ENCODE measurements around the gene ATP6V0A4. TPM values are rescaled to one million over a fixed set of nuclear protein-coding genes. Genes with fewer than 3 reads are reported as not detected.
A peak's percentile ranks its signal among the peaks of the same experiment; 100 is the strongest.
"Not testable (repeated sequence)": the region's sequence is repeated elsewhere in the genome, so short reads cannot be mapped to it uniquely, and the experiment has no call there.

ATP6V0A4 gene
- polyA plus RNA-seq, 6 donors from 2014 or later, result not detected

- not testable (repeated sequence) for H3K27ac Mint-ChIP-seq; H3K4me1 Mint-ChIP-seq; H3K9me3 Mint-ChIP-seq; H3K36me3 Mint-ChIP-seq; DNase-seq; ATAC-seq (ENCODE audit: low read depth in 2 of 2); H3K4me3 Mint-ChIP-seq
- H3K27me3 Mint-ChIP-seq, result peaks cover 10 to 20% (median 15%) of the 10 kb centered on the region in 3 donors
These were observed 950 bp downstream of the ATP6V0A4 start for GRCh38 chr7:138797046-138797445.

DNA sequence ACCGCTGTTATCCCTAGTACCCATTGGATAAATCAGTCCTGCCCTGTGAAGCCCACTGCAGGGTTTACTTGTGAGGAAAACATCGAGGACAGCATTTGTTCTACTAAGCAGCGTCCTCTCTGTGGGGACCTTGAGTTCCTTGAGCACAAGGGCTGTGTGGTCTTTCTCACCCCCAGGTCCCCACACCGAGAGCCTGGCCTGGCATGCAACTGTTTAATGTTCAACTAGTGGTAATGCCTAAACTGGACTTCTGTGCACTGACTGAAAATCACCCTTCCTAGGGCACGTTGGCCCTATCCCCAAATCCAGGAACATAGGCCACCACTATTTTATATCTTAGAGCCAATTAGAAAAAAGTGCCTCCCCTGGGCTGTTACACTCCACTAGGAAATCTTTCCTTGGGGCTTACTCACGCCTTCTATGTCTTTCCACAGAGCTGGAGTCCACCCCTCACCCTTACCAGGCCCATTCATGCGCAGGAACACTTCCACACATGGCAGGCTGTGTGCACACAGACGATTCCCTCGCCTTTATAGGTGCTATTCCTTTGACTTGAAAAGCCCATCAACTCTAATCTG lies 1.9 kb downstream of the ATP6V0A4 start:
- no peak overlapping the region for H3K27ac Mint-ChIP-seq
- DNase-seq, result no peak
- no peak overlapping the region for H3K4me3 Mint-ChIP-seq
- H3K27me3 Mint-ChIP-seq, result peaks cover 11 to 20% (median 15%) of the 10 kb centered on the region in 3 donors
- no peaks in the 10 kb centered on the region for H3K36me3 Mint-ChIP-seq
- H3K9me3 Mint-ChIP-seq, result peaks cover 0 to 10% (median 2%) of the 10 kb centered on the region in 7 donors
- ATAC-seq (ENCODE audit: low read depth in 2 of 2), result no peak
- H3K4me1 Mint-ChIP-seq, result peaks cover 0 to 4% (median 0%) of the 10 kb centered on the region in 3 donors

DNA sequence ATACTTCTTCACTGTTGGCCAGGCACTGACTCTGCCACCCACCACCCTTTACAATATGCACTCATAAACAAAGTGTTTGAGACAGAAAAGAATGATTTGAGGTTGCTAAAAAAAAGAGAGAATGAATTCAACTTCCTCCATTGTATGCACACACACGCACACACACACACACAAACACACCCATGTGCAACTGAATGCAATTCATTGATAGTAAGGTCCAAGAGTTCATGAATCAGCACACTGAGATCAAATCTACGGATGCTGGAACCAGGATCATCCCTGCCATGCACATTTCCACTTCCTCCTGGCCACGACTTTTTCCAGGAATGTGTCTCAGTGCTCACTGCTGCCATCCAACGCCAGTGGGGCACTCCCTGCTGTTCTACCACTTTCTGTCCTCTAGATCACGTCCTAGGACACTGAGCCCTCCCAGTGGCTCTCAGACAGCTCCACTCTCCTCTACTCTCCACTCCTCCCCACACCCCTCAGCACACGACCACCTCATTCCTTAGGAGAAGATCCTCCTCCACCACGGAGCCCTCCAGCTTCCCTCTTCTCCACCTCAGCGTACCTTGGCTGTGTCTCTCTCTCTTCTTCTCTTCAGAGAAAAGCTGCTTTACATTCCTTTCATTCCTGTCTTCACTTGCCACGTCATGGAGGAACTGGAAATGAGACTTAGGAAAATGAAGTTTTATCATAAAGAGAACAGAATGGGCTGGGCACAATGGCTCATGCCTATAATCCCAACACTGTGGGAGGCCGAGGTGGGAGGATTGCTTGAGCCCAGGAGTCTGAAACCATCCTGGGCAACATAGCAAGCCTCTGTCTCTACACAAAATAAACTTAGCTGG lies 12.2 kb downstream of the ATP6V0A4 start:
- H3K9me3 Mint-ChIP-seq, result peaks cover 7 to 44% (median 21%) of the 10 kb centered on the region in 7 donors
- peak overlapping the region in 1 of 6 donors; percentile 76 for H3K27ac Mint-ChIP-seq
- no peak overlapping the region for H3K4me3 Mint-ChIP-seq
- DNase-seq, result no peak
- H3K4me1 Mint-ChIP-seq, result peaks cover 0 to 4% (median 0%) of the 10 kb centered on the region in 3 donors
- H3K36me3 Mint-ChIP-seq, result peaks cover 0 to 9% of the 10 kb centered on the region in 2 donors
- H3K27me3 Mint-ChIP-seq, result peaks cover 0 to 20% (median 6%) of the 10 kb centered on the region in 3 donors
- no peak for ATAC-seq (ENCODE audit: low read depth in 2 of 2)

DNA sequence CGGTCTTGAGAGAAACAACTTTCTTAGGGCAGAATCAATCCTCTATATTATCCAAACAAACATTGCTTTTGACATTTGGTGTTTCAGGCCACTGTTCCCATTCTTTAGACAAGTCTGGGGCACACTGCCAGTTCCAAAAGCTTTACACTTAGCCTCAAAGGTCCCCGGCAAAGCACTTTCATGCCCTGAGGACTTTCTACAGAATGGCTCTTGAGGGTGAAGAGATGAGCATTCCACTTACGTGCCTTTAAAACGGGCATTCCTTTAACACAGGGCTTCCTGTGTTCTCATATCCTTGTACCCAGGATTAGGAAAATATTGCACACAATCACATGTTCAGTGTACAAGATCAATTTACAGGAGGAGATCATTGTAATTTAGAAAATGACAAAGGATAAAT lies 13.3 kb downstream of the ATP6V0A4 start:
- peaks cover 0 to 4% (median 0%) of the 10 kb centered on the region in 3 donors for H3K4me1 Mint-ChIP-seq
- DNase-seq (no peak), ATAC-seq (ENCODE audit: low read depth in 2 of 2) (no peak)
- H3K36me3 Mint-ChIP-seq, result peaks cover 0 to 9% of the 10 kb centered on the region in 2 donors
- no peak overlapping the region for H3K27ac Mint-ChIP-seq
- no peak overlapping the region for H3K4me3 Mint-ChIP-seq
- peaks cover 7 to 40% (median 21%) of the 10 kb centered on the region in 7 donors for H3K9me3 Mint-ChIP-seq
- H3K27me3 Mint-ChIP-seq, result peaks cover 0 to 20% (median 6%) of the 10 kb centered on the region in 3 donors

GRCh38 chr7:138781004-138781403 lies 17.0 kb downstream of the ATP6V0A4 start:
- H3K27me3 Mint-ChIP-seq, result peaks cover 0 to 16% (median 3%) of the 10 kb centered on the region in 3 donors
- ATAC-seq (ENCODE audit: low read depth in 2 of 2) (no peak), DNase-seq (no peak)
- peaks cover 0 to 9% of the 10 kb centered on the region in 2 donors for H3K36me3 Mint-ChIP-seq
- H3K4me1 Mint-ChIP-seq, result peaks cover 0 to 2% (median 0%) of the 10 kb centered on the region in 3 donors
- no peak overlapping the region for H3K4me3 Mint-ChIP-seq
- H3K9me3 Mint-ChIP-seq, result peaks cover 4 to 19% (median 10%) of the 10 kb centered on the region in 7 donors
- H3K27ac Mint-ChIP-seq, result peak overlapping the region in 1 of 6 donors; percentile 87

DNA sequence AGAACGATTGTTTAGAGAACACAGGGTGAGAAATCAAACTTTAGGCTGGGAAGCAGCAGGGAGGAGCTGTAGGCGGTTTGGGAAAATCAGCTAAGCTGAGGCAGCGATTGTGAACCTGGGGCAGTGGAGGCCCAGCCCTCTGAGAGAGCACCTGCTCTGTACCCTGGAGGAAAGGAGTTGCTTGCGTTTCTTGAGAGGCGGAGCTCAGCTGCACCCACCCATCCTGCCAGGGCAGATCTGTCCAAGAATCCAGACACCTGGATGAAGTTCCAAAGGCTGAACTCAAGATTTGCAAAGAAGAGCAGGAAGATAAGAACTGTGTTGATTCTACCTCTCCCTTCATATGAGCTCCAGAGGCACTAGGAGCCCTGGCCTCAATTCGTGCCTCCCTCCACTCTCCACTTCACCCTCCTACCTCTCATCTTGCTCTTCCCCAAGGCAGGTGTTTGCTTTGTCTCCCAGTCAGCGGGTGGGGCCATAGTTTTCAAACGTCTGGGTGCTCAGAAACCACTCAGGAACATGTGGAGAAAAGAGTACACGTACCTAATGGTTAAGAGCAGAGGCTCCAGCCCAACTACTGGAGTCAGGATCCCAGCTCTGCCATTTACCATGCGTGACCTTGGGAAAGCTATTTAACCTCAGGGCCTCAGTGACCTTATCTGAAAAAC lies 21.7 kb downstream of the ATP6V0A4 start:
- no peak for DNase-seq
- Mint-ChIP-seq H3K27me3 (peaks cover 0 to 12% (median 9%) of the 10 kb centered on the region in 3 donors), H3K9me3 (peaks cover 0 to 5% (median under 1%) of the 10 kb centered on the region in 7 donors), H3K4me1 (no peaks in the 10 kb centered on the region), H3K4me3 (no peak overlapping the region), H3K36me3 (no peaks in the 10 kb centered on the region), H3K27ac (no peak overlapping the region)
- no peak for ATAC-seq (ENCODE audit: low read depth in 2 of 2)

DNA sequence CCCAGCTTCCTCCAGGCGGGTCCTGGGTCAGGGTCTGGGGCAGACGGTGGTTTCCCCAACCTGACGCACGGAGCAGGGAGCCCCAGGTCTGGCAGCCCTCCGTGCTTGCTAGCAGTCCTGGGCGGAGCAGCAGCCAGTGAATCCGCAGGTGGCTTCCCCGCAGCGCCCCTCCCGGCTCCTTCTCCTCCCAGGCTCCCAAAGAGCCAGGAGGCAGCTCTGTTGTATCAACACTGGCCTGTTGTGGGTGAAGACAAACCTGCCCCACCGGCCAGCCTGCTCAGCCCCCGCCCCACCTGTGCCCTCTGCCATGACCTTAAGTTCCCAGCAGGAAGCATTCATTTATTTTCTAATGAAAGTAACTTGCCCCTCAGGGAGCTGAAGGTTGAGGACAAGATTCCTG lies 24.2 kb downstream of the ATP6V0A4 start:
- no peaks in the 10 kb centered on the region for H3K36me3 Mint-ChIP-seq
- no peak for ATAC-seq (ENCODE audit: low read depth in 2 of 2)
- no peak for DNase-seq
- H3K27ac Mint-ChIP-seq, result no peak overlapping the region
- H3K4me3 Mint-ChIP-seq, result no peak overlapping the region
- peaks cover 0 to 12% (median 9%) of the 10 kb centered on the region in 3 donors for H3K27me3 Mint-ChIP-seq
- H3K4me1 Mint-ChIP-seq, result peaks cover 0 to 2% (median 0%) of the 10 kb centered on the region in 3 donors
- peaks cover 0 to 4% (median 0%) of the 10 kb centered on the region in 7 donors for H3K9me3 Mint-ChIP-seq

GRCh38 chr7:138773176-138773575 lies 24.8 kb downstream of the ATP6V0A4 start:
- Mint-ChIP-seq H3K4me3 (no peak overlapping the region), H3K36me3 (no peaks in the 10 kb centered on the region), H3K4me1 (peaks cover 0 to 2% (median 0%) of the 10 kb centered on the region in 3 donors), H3K27ac (no peak overlapping the region), H3K27me3 (peaks cover 0 to 12% (median 9%) of the 10 kb centered on the region in 3 donors), H3K9me3 (peaks cover 0 to 4% (median 0%) of the 10 kb centered on the region in 7 donors)
- no peak for DNase-seq
- ATAC-seq (ENCODE audit: low read depth in 2 of 2), result no peak

DNA sequence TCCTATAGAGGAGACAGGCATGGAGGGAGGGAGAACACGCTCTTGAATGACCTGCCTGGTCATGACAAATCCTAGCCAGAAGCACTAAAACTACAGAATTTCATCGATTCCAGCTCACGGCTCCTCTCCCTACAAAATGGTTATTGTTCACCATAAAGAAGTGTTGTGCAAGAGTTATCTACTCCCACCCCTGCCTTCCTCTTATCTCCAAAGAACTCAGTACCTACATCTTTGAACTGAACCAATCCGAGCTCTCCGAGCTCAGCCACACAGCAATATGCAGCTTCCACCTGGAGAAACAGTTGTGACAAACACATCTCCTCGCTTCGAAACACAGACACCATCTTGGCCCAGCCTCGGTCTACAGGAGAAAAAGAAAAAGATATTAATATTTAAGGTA lies 27.1 kb downstream of the ATP6V0A4 start:
- Mint-ChIP-seq H3K27ac (no peak overlapping the region), H3K4me1 (peaks cover 0 to 2% (median 0%) of the 10 kb centered on the region in 3 donors), H3K9me3 (peaks cover 0 to 3% (median 0%) of the 10 kb centered on the region in 7 donors), H3K4me3 (no peak overlapping the region), H3K36me3 (no peaks in the 10 kb centered on the region), H3K27me3 (peaks cover 0 to 12% (median 9%) of the 10 kb centered on the region in 3 donors)
- no peak for ATAC-seq (ENCODE audit: low read depth in 2 of 2)
- no peak for DNase-seq

GRCh38 chr7:138768241-138768640 lies 29.8 kb downstream of the ATP6V0A4 start:
- Mint-ChIP-seq H3K36me3 (no peaks in the 10 kb centered on the region), H3K4me1 (peaks cover 0 to 2% (median 0%) of the 10 kb centered on the region in 3 donors), H3K9me3 (peaks cover 0 to 3% (median 0%) of the 10 kb centered on the region in 7 donors), H3K27me3 (peaks cover 0 to 6% (median 4%) of the 10 kb centered on the region in 3 donors), H3K4me3 (no peak overlapping the region), H3K27ac (no peak overlapping the region)
- ATAC-seq (ENCODE audit: low read depth in 2 of 2), result no peak
- no peak for DNase-seq

GRCh38 chr7:138756591-138757242 lies 41.3 kb downstream of the ATP6V0A4 start:
- ATAC-seq (ENCODE audit: low read depth in 2 of 2) (no peak), DNase-seq (no peak)
- H3K36me3 Mint-ChIP-seq, result no peaks in the 10 kb centered on the region
- H3K4me1 Mint-ChIP-seq, result peaks cover 0 to 11% (median 0%) of the 10 kb centered on the region in 3 donors
- H3K4me3 Mint-ChIP-seq, result no peak overlapping the region
- H3K9me3 Mint-ChIP-seq, result no peaks in the 10 kb centered on the region
- peak overlapping the region in 1 of 6 donors; percentile 36 for H3K27ac Mint-ChIP-seq
- no peaks in the 10 kb centered on the region for H3K27me3 Mint-ChIP-seq

DNA sequence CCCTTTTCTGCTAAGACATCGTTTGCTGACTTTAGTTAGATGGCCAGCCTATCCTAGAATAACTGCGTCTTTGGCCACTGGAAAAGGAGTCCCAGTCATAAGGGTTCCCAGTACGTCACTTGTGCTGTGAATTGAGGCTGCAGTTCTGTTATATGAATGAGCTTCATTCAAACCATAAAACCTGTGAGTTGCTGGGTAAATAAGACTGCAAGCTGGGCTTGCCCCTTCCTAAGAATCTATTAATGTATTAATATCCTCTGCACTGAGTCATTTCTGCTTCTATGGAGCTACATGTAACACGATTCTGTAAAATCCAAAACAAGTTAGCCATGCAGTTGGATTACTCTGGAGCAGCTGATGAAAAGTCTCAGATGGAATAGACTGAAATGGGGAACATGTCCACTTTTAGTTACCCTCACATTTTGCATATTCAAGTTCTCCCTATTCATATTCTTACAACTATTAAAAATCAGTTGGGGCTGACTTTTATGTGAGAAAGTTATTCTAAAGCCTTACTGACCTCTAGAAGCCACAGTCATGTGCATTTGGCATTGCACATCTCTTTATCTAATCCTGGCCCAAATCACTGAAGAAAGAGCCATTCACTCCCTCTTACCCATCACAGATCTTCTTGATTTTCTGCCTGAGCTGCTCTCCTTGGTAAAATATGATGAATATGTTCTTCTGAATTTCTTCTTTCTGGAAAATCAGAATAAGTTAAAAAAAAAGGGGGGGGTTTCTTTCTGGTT lies 42.0 kb downstream of the ATP6V0A4 start:
- ATAC-seq (ENCODE audit: low read depth in 2 of 2) (no peak), DNase-seq (no peak)
- Mint-ChIP-seq H3K4me3 (no peak overlapping the region), H3K9me3 (peaks cover 0 to 1% (median 0%) of the 10 kb centered on the region in 7 donors), H3K27me3 (peaks cover 0 to 5% (median 5%) of the 10 kb centered on the region in 3 donors), H3K36me3 (no peaks in the 10 kb centered on the region), H3K27ac (no peak overlapping the region), H3K4me1 (peaks cover 0 to 11% (median 0%) of the 10 kb centered on the region in 3 donors)

Measured in naive B cell (primary cell).